Measurements from ENCODE around the gene GRK7. TPM values are rescaled to one million over a fixed set of nuclear protein-coding genes. Genes with fewer than 3 reads are reported as not detected.
"Not testable (repeated sequence)": the region's sequence is repeated elsewhere in the genome, so short reads cannot be mapped to it uniquely, and the experiment has no call there.

Gene GRK7
- total and polyA plus RNA-seq, 2 donors, result 0.05 to 0.16 TPM

DNA sequence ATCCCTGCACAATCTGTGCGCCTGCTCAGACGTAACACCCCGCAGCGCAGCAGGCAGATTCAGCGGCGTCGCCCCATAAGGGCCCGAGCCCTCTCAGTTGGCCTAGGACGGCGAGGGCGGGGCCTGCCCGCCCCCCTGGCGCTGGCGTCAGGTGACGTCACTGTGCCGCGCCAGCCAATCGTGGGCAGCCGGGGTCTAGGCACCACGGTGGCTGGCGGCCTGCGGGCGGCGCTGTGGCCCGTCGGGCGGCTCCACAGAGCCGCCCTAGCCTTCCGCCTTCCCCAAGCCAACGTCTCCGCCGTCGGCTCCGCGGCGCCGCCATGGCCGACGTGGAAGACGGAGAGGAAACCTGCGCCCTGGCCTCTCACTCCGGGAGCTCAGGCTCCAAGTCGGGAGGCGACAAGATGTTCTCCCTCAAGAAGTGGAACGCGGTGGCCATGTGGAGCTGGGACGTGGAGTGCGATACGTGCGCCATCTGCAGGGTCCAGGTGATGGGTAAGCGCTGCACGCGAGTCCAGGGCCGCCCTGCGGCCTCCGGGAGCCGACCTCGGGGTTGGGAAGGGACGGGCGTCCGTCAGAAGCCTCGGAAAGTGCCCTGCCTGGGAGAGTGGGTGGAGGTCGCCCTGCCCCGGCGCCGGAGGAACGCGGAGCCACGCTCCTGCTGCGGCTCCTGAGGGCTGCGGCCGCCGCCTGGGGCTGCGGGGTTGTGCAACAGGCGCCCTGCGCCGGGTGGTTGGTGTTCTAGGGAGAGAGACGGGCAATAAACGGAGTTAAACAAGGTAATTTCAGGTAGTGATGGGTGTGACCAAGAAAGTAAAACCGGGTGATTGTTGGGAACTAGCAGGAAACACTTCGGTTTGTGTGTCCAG, 25.0 kb upstream of the GRK7 start, which contains the start of gene RNF7:
TSS of gene RNF7 (plus strand) at position 277 of the 869 bp plus-strand sequence. CDS start at position 321, 44 bp downstream.
- Histone ChIP-seq H3K27ac (ENCODE audit: low read depth) (peak within 1 kb of the TSS; percentile 95), H3K36me3 (ENCODE audit: insufficient read depth) (no peaks in the 10 kb centered on the region), H3K4me1 (ENCODE audit: insufficient read depth) (peaks cover 3% of the 10 kb centered on the region), H3K4me3 (ENCODE audit: low read depth, low read length) (peak within 1 kb of the TSS; percentile 87)
- WGBS, result under 1% methylated on average over 81 of the region's 81 CpGs
- peak; percentile 74 for DNase-seq (ENCODE audit: extremely low spot score)

DNA sequence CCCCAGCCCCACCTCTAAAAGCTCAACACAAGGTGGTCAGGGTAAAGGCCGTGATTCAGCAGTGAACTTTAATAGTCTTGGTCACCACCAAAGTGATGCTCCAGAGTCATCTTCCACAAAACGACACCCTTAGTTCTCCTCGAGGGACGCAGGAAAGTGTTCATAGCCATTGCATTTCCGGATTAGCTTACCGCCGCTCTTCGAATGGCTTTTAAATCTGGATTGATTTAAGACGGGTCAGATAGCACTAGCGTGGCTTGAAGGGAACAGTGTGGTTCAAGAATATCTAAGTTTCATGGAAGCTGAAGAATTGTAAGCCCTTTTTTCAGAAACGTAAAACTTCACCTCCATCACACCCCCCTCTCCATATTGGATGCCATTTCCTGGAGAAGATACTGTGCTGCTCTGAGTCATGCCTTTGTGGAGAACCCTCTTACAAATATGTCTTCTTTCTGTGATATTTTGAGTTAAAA, 24.3 kb upstream of the GRK7 start:
- H3K4me1 ChIP-seq (ENCODE audit: insufficient read depth), result peaks cover 3% of the 10 kb centered on the region
- WGBS, result under 1% methylated on average over 11 of the region's 11 CpGs
- peak overlapping the region; percentile 87 for H3K4me3 ChIP-seq (ENCODE audit: low read depth, low read length)
- H3K27ac ChIP-seq (ENCODE audit: low read depth), result peak overlapping the region; percentile 95
- no peaks in the 10 kb centered on the region for H3K36me3 ChIP-seq (ENCODE audit: insufficient read depth)
- peak; percentile 31 for DNase-seq (ENCODE audit: extremely low spot score)

DNA sequence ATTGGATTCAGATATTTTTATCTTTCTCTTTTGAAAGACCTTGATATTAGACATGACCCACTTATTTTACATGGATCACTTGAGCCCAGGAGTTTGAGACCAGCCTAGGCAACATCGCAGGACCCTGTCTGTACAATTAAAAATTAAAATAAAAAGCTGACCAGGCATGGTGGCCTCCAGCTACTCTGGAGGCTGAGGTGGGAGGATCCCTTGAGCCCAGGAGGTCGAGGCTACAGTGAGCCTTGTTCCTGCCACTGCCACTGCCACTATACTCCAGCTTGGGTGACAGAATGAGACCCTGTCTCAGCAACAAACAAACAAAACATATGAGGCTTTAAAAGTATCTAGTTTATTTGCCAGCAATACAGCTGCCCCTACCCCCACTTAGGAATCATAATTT, 23.5 kb upstream of the GRK7 start:
- 79% methylated on average over 2 of the region's 2 CpGs for WGBS
- no peak overlapping the region for H3K4me3 ChIP-seq (ENCODE audit: low read depth, low read length)
- H3K36me3 ChIP-seq (ENCODE audit: insufficient read depth), result no peaks in the 10 kb centered on the region
- H3K27ac ChIP-seq (ENCODE audit: low read depth), result peak overlapping the region; percentile 58
- no peak for DNase-seq (ENCODE audit: extremely low spot score)
- H3K4me1 ChIP-seq (ENCODE audit: insufficient read depth), result peaks cover 3% of the 10 kb centered on the region

DNA sequence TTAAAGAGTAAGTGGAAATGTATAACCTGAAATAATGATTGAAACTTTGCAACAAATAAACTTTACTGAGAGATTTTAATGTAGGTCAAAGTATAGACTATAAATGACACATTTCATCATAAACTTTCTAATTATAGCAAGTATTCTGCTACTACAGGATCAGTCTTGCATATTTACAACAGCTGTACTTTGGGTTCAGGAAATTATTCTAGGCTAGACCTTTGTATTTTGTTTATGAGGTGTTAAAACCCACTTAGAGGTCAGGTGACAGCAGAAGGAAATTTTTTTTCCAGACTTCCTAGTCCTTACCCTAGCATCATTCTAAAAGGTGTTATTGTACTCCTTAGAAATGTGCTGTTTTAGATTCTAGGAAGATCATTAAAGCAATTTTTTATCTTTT, 22.9 kb upstream of the GRK7 start:
- H3K4me3 ChIP-seq (ENCODE audit: low read depth, low read length), result no peak overlapping the region
- no peak for DNase-seq (ENCODE audit: extremely low spot score)
- H3K36me3 ChIP-seq (ENCODE audit: insufficient read depth), result no peaks in the 10 kb centered on the region
- H3K4me1 ChIP-seq (ENCODE audit: insufficient read depth), result peaks cover 3% of the 10 kb centered on the region
- no peak overlapping the region for H3K27ac ChIP-seq (ENCODE audit: low read depth)

DNA sequence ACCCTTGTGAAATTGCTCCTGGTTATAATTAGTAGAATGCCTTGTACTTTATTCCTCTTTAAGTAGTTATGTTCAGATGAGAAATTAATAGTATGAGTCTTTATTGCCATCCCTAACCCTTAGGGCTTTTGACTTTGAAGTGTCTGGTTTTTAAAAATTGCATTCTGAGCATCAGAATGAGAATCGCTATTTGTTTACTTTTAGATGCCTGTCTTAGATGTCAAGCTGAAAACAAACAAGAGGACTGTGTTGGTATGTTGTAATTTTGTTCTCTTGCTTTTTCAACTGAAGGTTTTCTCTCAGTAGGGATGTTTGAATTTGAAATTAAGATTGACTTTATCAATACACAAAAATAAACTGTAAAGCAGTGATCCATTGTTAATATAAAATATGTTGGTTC, 19.9 kb upstream of the GRK7 start:
- Histone ChIP-seq H3K4me3 (ENCODE audit: low read depth, low read length) (no peak overlapping the region), H3K4me1 (ENCODE audit: insufficient read depth) (peaks cover 3% of the 10 kb centered on the region), H3K36me3 (ENCODE audit: insufficient read depth) (peaks cover 2% of the 10 kb centered on the region), H3K27ac (ENCODE audit: low read depth) (no peak overlapping the region)
- DNase-seq (ENCODE audit: extremely low spot score), result no peak
- WGBS, result 57% methylated on average over 1 of the region's 1 CpG

DNA sequence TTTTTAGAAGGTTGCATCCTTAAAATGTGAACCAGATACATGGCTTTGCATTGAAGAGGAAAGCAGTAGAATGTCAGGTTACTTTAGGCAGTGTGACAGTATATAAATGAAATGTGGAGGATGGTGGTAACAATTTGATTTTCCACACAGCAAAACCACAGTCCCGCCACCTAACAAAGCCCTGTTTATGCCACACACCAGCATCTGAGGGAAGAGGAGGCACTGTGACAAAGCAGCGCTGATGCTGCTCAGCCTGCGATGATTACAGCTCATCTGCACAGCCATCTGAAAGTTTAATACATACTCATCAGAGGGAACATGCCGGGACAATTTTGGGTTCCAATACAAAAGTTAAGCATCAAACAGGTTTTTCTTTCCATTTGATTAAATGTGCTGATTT, 16.2 kb upstream of the GRK7 start:
- WGBS, result 90% methylated on average over 4 of the region's 4 CpGs
- Histone ChIP-seq H3K4me1 (ENCODE audit: insufficient read depth) (no peaks in the 10 kb centered on the region), H3K4me3 (ENCODE audit: low read depth, low read length) (no peak overlapping the region), H3K36me3 (ENCODE audit: insufficient read depth) (peaks cover 2% of the 10 kb centered on the region), H3K27ac (ENCODE audit: low read depth) (no peak overlapping the region)
- DNase-seq (ENCODE audit: extremely low spot score), result no peak

DNA sequence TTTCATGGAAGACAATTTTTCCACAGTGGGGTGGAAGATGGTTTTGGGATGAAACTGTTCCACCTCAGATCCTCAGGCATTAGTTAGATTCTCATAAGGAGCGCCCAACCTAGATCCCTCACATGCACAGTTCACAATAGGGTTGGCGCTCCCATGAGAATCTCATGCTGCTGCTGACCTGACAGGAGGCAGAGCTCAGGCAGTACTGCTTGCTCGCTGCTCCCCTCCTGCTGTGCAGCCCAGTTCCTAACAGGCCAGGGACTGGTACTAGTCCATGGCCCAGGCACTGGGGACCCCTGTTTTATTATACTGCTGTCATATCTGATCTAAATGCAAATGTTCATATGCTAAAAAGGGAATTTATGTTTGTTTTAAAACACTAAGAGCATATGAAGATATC, 9.8 kb upstream of the GRK7 start:
- no peak overlapping the region for H3K4me3 ChIP-seq (ENCODE audit: low read depth, low read length)
- H3K36me3 ChIP-seq (ENCODE audit: insufficient read depth), result no peaks in the 10 kb centered on the region
- no peak for DNase-seq (ENCODE audit: extremely low spot score)
- H3K27ac ChIP-seq (ENCODE audit: low read depth), result no peak overlapping the region
- H3K4me1 ChIP-seq (ENCODE audit: insufficient read depth), result no peaks in the 10 kb centered on the region
- 93% methylated on average over 3 of the region's 3 CpGs for WGBS

DNA sequence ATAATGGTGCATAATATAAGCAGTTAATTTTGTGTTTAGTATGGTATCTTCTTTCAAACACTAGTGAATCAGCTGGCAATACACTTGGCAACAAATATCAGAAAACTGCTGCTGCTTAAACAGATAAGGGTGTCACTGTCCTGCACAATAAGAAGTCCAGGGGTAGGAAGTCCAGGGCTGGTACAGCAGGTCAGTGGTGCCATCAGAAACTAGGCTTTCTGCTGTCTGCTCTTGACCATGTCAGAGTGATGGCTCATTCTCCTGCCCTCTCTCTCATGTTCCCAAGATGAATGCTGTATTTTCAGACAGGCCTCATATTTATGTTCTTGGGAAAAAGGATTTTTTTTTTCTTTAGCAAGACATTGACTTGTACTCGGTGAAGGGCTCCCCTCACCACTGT, 9.2 kb upstream of the GRK7 start:
- 76% methylated on average over 1 of the region's 1 CpG for WGBS

DNA sequence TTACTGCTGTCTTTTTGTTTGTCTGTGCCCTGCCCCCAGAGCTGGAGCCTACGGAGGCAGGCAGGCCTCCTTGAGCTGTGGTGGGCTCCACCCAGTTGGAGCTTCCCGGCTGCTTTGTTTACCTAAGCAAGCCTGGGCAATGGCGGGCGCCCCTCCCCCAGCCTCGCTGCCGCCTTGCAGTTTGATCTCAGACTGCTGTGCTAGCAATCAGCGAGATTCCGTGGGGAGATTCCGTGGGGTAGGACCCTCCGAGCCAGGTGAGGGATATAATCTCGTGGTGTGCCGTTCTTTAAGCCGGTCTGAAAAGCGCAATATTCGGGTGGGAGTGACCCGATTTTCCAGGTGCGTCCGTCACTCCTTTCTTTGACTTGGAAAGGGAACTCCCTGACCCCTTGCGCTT, 656 bp upstream of the GRK7 start:
- WGBS, result 79% methylated on average over 18 of the region's 19 CpGs
- H3K27ac ChIP-seq (ENCODE audit: low read depth); DNase-seq (ENCODE audit: extremely low spot score); H3K36me3 ChIP-seq (ENCODE audit: insufficient read depth); H3K4me1 ChIP-seq (ENCODE audit: insufficient read depth); H3K4me3 ChIP-seq (ENCODE audit: low read depth, low read length): not testable (repeated sequence)

More for the DNA sequence above, 9.2 kb upstream of the GRK7 start:
- no peak overlapping the region for H3K27ac ChIP-seq (ENCODE audit: low read depth)
- no peaks in the 10 kb centered on the region for H3K36me3 ChIP-seq (ENCODE audit: insufficient read depth)
- DNase-seq (ENCODE audit: extremely low spot score), result no peak
- no peak overlapping the region for H3K4me3 ChIP-seq (ENCODE audit: low read depth, low read length)
- H3K4me1 ChIP-seq (ENCODE audit: insufficient read depth), result no peaks in the 10 kb centered on the region

DNA sequence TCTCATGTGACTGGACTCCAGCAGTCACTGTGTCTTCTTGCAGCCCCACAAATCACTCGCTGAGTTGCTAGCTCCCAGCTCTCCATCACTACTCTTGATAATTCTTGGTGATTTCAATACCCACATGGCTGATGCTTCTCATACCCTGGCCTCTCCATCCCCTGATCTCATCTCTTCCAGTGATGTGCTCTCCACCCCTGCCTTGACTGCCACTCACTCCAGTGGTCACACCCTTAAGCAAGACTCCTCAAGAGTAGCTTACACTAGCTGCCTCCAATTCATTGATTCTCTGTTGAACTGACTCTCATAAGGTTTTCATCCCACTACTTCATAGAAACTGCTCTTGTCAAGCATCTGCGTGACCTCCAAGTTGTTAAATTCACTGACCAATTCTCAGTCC, 837 bp downstream of the GRK7 start:
- WGBS, result 98% methylated on average over 2 of the region's 2 CpGs
- no peaks in the 10 kb centered on the region for H3K4me1 ChIP-seq (ENCODE audit: insufficient read depth)
- DNase-seq (ENCODE audit: extremely low spot score), result no peak

DNA sequence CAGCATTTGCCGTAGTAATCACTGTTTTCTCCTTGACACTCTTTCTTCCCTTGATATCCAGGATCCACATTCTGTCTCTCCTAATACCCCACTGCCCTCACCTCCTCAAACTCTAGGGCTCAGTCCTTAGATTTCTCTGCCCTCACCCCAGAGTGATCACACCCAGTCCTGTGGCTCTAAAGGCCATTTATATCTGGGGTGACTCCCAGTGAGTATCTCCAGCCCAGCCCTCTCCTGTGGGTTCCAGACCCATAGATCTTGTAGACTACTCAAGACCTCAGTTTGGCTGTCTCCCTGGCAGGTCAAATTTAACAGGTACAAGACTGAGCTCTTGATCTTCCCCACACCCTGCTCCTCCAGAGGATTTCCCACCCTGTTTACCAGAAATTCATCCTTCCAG, 1.3 kb downstream of the GRK7 start:
- H3K36me3 ChIP-seq (ENCODE audit: insufficient read depth), result no peaks in the 10 kb centered on the region
- H3K27ac ChIP-seq (ENCODE audit: low read depth), result no peak overlapping the region
- H3K4me1 ChIP-seq (ENCODE audit: insufficient read depth), result no peaks in the 10 kb centered on the region
- whole genome bisulfite sequencing, result 92% methylated on average over 1 of the region's 1 CpG
- H3K4me3 ChIP-seq (ENCODE audit: low read depth, low read length), result no peak overlapping the region
- DNase-seq (ENCODE audit: extremely low spot score), result no peak

More for the DNA sequence above, 837 bp downstream of the GRK7 start:
- H3K27ac ChIP-seq (ENCODE audit: low read depth), result no peak overlapping the region
- no peak overlapping the region for H3K4me3 ChIP-seq (ENCODE audit: low read depth, low read length)
- H3K36me3 ChIP-seq (ENCODE audit: insufficient read depth), result no peaks in the 10 kb centered on the region

DNA sequence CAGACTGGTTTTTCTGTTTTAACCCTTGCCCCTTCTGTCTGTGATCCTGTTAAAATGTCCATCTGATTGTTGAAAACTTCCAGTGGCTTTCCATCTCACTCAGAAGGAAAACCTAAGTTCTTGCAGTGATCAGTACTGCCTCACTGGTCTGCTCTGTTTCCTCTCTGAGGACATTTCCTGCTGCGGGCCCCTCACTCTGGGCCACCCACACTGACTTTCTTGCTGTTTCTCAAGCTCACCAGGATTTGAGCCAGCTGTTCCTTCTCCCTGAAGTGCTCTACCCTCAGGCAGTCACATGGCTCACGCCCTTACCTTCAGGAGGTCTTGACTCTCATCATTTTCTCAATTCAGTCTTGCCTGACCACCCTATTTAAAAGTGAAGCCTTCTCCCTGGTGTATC, 1.8 kb downstream of the GRK7 start:
- Histone ChIP-seq H3K36me3 (ENCODE audit: insufficient read depth) (no peaks in the 10 kb centered on the region), H3K4me3 (ENCODE audit: low read depth, low read length) (no peak overlapping the region), H3K4me1 (ENCODE audit: insufficient read depth) (no peaks in the 10 kb centered on the region), H3K27ac (ENCODE audit: low read depth) (no peak overlapping the region)
- 65% methylated on average over 2 of the region's 2 CpGs for WGBS
- no peak for DNase-seq (ENCODE audit: extremely low spot score)

DNA sequence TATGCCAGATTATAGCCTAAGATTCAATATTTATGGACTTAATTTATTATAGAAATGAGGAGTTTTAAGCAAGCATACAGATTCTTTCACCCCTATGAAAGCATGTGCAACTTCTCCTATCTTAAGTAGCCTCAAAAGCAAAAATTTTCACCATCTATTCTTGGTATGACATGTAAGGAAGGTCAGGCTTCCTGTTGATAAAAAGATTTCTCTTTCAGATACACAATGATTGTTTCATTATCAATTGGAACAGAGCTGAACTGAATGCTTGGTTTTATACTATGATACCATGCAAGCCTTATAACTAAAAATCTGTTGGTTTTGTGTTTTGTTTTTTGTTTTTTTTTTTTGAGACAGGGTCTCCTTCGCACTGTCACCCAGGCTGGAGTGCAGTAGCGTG, 3.9 kb downstream of the GRK7 start:
- H3K27ac ChIP-seq (ENCODE audit: low read depth), result no peak overlapping the region
- no peak overlapping the region for H3K4me3 ChIP-seq (ENCODE audit: low read depth, low read length)
- no peak for DNase-seq (ENCODE audit: extremely low spot score)
- 89% methylated on average over 2 of the region's 2 CpGs for WGBS
- H3K36me3 ChIP-seq (ENCODE audit: insufficient read depth), result no peaks in the 10 kb centered on the region
- H3K4me1 ChIP-seq (ENCODE audit: insufficient read depth), result no peaks in the 10 kb centered on the region

DNA sequence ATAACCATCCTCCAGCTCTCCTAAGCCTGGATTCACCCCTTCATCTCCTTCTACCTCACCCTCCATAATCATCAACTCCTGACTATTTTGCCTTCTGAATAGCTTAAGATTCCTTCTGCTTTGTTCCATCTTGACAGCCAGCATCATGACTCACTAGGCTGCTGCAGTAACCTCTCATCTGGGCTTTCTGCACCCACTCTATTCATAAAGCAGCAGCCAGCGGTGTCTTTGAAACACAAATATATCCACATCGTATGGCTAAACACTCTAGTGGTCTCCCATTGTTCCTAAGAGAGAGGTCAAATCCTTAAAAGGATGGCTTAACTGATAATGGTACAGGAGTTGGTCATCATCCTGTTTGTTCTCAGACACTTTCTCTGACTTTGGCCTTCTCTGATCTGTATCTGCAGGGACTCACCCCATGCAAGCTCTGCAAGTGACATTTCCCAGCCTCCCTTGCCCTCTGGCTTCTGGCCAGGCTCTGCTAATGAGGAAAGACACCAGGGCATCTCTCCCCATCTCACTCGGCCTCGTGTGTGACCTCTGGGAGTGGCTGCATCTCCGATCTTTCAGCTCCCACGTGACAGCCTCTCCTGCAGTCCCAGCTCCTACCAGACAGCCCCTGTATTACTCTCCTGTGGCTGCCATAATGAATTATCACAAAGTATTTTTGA, 6.2 kb downstream of the GRK7 start:
- 51% methylated on average over 6 of the region's 6 CpGs for WGBS
- no peak for DNase-seq (ENCODE audit: extremely low spot score)
- H3K27ac ChIP-seq (ENCODE audit: low read depth), result no peak overlapping the region
- H3K4me3 ChIP-seq (ENCODE audit: low read depth, low read length), result no peak overlapping the region
- no peaks in the 10 kb centered on the region for H3K4me1 ChIP-seq (ENCODE audit: insufficient read depth)
- no peaks in the 10 kb centered on the region for H3K36me3 ChIP-seq (ENCODE audit: insufficient read depth)
